GM04504 (cell line): Measurements from ENCODE around the gene UNKL.

Source experiments
- DNase-seq: peaks from one replicate; pipeline ENCODE4 v3.0.0-alpha.2; 2012; ENCODE audit warnings: low read depth

UNKL gene

GRCh38 chr16:1375741-1376410 lies 38.6 kb downstream of the UNKL start:
- no peak for DNase-seq

GRCh38 chr16:1375298-1375640 lies 39.2 kb downstream of the UNKL start:
- DNase-seq, result no peak

- DNase-seq, result no peak
Observed at GRCh38 chr16:1374418-1375297, 39.8 kb downstream of the UNKL start.

GRCh38 chr16:1372292-1372950 lies 42.1 kb downstream of the UNKL start:
- DNase-seq, result no peak

- no peak for DNase-seq
Observed at GRCh38 chr16:1371054-1371978, 43.2 kb downstream of the UNKL start.

- DNase-seq, result no peak
Observed at GRCh38 chr16:1367486-1368174, 46.9 kb downstream of the UNKL start.

- DNase-seq, result no peak
Observed at GRCh38 chr16:1366712-1367299, 47.7 kb downstream of the UNKL start.

GRCh38 chr16:1366060-1366711 lies 48.3 kb downstream of the UNKL start:
- DNase-seq, result no peak

- DNase-seq, result no peak
Observed at GRCh38 chr16:1364510-1364909, 50.0 kb downstream of the UNKL start.

GRCh38 chr16:1363501-1364041 lies 50.9 kb downstream of the UNKL start:
- peak; percentile 5 for DNase-seq

- DNase-seq, result no peak
Observed at GRCh38 chr16:1362807-1363206, 51.7 kb downstream of the UNKL start.

GRCh38 chr16:1361685-1362360 lies 52.7 kb downstream of the UNKL start:
- no peak for DNase-seq

GRCh38 chr16:1357906-1358566 lies 56.5 kb downstream of the UNKL start:
- DNase-seq, result no peak

GRCh38 chr16:1356061-1356900 lies 58.2 kb downstream of the UNKL start:
- DNase-seq, result no peak

- DNase-seq, result no peak
Observed at GRCh38 chr16:1355591-1355990, 58.9 kb downstream of the UNKL start.

GRCh38 chr16:1354815-1355540 lies 59.5 kb downstream of the UNKL start:
- no peak for DNase-seq
